WERI-Rb-1 (cell line): Measurements from ENCODE around the gene APH1B.

Source experiments
- DNase-seq: peaks from one replicate; pipeline ENCODE4 v3.0.0-alpha.2; 2020
- H3K27ac ChIP-seq: fragments of 250-450 bp; sonication (Bioruptor Pico); 2 replicates; pipeline ENCODE4 v1.5.1; 2020; ENCODE audit warnings: mild to moderate bottlenecking, moderate library complexity
- H3K27me3 ChIP-seq: fragments of 250-450 bp; sonication (Bioruptor Pico); 2 replicates; pipeline ENCODE4 v1.5.1; 2021; ENCODE audit warnings: mild to moderate bottlenecking, low read depth, moderate library complexity; ENCODE audit not compliant: insufficient read depth, severe bottlenecking
- H3K36me3 ChIP-seq: fragments of 250-450 bp; sonication (Bioruptor Pico); 2 replicates; pipeline ENCODE4 v1.5.1; 2020; ENCODE audit warnings: mild to moderate bottlenecking, moderate library complexity
- H3K4me3 ChIP-seq: 2 replicates; pipeline ENCODE4 v1.5.1; 2011; ENCODE audit warnings: low read depth, mild to moderate bottlenecking, control low read depth, low read length
- H3K9me3 ChIP-seq: fragments of 250-450 bp; sonication (Bioruptor Pico); 2 replicates; pipeline ENCODE4 v1.5.1; 2021; ENCODE audit warnings: mild to moderate bottlenecking, moderate library complexity; ENCODE audit not compliant: severe bottlenecking
- CTCF ChIP-seq: IDR thresholded peaks from 2 replicates; pipeline ENCODE4 v1.5.1; 2011; ENCODE audit warnings: low read depth, mild to moderate bottlenecking, control low read depth, inconsistent platforms, low read length

The APH1B gene

GRCh38 chr15:63321462-63321861, 44.1 kb downstream of the APH1B start:
- Histone ChIP-seq H3K27me3 (no peaks in the 10 kb centered on the region), H3K9me3 (peaks cover 25% of the 10 kb centered on the region), H3K36me3 (no peaks in the 10 kb centered on the region), H3K4me3 (no peak overlapping the region), H3K27ac (peak overlapping the region; percentile 94)
- no peak for DNase-seq
- TF ChIP-seq CTCF, result no peak

- no peak for DNase-seq
- Histone ChIP-seq H3K4me3 (no peak overlapping the region), H3K27ac (peak overlapping the region; percentile 94), H3K9me3 (peaks cover 22% of the 10 kb centered on the region), H3K36me3 (no peaks in the 10 kb centered on the region), H3K27me3 (no peaks in the 10 kb centered on the region)
- TF ChIP-seq CTCF, result no peak
Measured at GRCh38 chr15:63322541-63322940, 45.1 kb downstream of the APH1B start.

- Histone ChIP-seq H3K27me3 (no peaks in the 10 kb centered on the region), H3K4me3 (no peak overlapping the region), H3K9me3 (peaks cover 14% of the 10 kb centered on the region), H3K36me3 (no peaks in the 10 kb centered on the region), H3K27ac (peak overlapping the region; percentile 94)
- TF ChIP-seq CTCF, result no peak
- no peak for DNase-seq
Measured at GRCh38 chr15:63323798-63324563, 46.6 kb downstream of the APH1B start.

- Histone ChIP-seq H3K36me3 (no peaks in the 10 kb centered on the region), H3K4me3 (no peak overlapping the region), H3K9me3 (peaks cover 14% of the 10 kb centered on the region), H3K27me3 (no peaks in the 10 kb centered on the region), H3K27ac (no peak overlapping the region)
- DNase-seq, result no peak
- TF ChIP-seq CTCF, result no peak
Measured at GRCh38 chr15:63324770-63325169, 47.4 kb downstream of the APH1B start.

- TF ChIP-seq CTCF, result no peak
- Histone ChIP-seq H3K9me3 (no peaks in the 10 kb centered on the region), H3K36me3 (no peaks in the 10 kb centered on the region), H3K27ac (no peak overlapping the region), H3K27me3 (no peaks in the 10 kb centered on the region), H3K4me3 (no peak overlapping the region)
- no peak for DNase-seq
Measured at GRCh38 chr15:63327648-63328421, 50.4 kb downstream of the APH1B start.
